Endothelial cell of umbilical vein (primary cell): ENCODE results near the gene IGFL3. TPM values are rescaled to one million over a fixed set of nuclear protein-coding genes. Genes with fewer than 3 reads are reported as not detected.

ENCODE experiments used
- BruUV-seq: library from RNA; stranded (reverse); fragments of 400-500 nt; replicated peaks from 2 replicates; lab custom pipeline; 2021; lab: Mats Ljungman, UMichigan
- CTCF ChIA-PET: fragments of 300-600, 350-600 bp; sonication (Branson Sonifier 250); formaldehyde crosslinking; loops from one replicate; lab custom pipeline; 2021; ENCODE audit warnings: antibody characterized with exemption, inconsistent platforms; lab: Charles Lee
- POLR2A ChIA-PET: fragments of 300-600, 350-600 bp; sonication (Branson Sonifier 250); formaldehyde crosslinking; loops from one replicate; lab custom pipeline; 2021; ENCODE audit warnings: antibody characterized with exemption, inconsistent platforms; lab: Charles Lee
- DNase-seq: peaks from one replicate; pipeline ENCODE4 v3.0.0-alpha.2; 2011; ENCODE audit warnings: low read depth, low spot score
- FAIRE-seq: peaks from 2 replicates; lab custom pipeline; 2011; peaks lifted over from hg19 to GRCh38; lab: Jason Lieb, UNC
- H2AFZ ChIP-seq: 2 replicates; pipeline ENCODE4 v1.6.0; 2012; ENCODE audit warnings: low read depth, low read length, control low read depth, inconsistent platforms
- H3K27ac ChIP-seq: 2 replicates; pipeline ENCODE4 v1.5.1; 2011; ENCODE audit warnings: low read depth, mild to moderate bottlenecking, control low read depth, low read length, moderate library complexity; ENCODE audit not compliant: insufficient read depth
- H3K27me3 ChIP-seq, 2 experiments: 2 replicates each; pipeline versions ENCODE4 v1.6.0 to v1.6.1; 2011; ENCODE audit warnings: low read length in 2 of 2, mixed read lengths in 1 of 2; ENCODE audit not compliant: control insufficient read depth in 2 of 2, insufficient read depth in 2 of 2
- H3K36me3 ChIP-seq, 2 experiments: 2 replicates in 1 of 2; 3 replicates in 1 of 2; pipeline ENCODE4 v1.5.1; 2011; ENCODE audit warnings: low read length in 2 of 2, mild to moderate bottlenecking in 1 of 2, moderate library complexity in 1 of 2; ENCODE audit not compliant: control insufficient read depth in 2 of 2, insufficient read depth in 2 of 2; ENCODE audit errors: extremely low read depth in 1 of 2
- H3K4me1 ChIP-seq: 3 replicates; pipeline ENCODE4 v1.5.1; 2011; ENCODE audit warnings: mild to moderate bottlenecking, low read length; ENCODE audit not compliant: control insufficient read depth, insufficient read depth; ENCODE audit errors: extremely low read depth
- H3K4me2 ChIP-seq: 2 replicates; pipeline ENCODE4 v1.6.1; 2011; ENCODE audit warnings: low read length, control low read depth, mixed read lengths; ENCODE audit not compliant: insufficient read depth
- H3K4me3 ChIP-seq, 3 experiments: fragments of 200-600 bp in 1 of 3; sonication (generic), shearing (Covaris generic) in 1 of 3; replicated peaks in 1 of 3; 2 replicates each; pipeline ENCODE4 v1.5.1; 2011 to 2016; ENCODE audit warnings: control low read depth in 3 of 3, low read length in 3 of 3, mild to moderate bottlenecking in 2 of 3, inconsistent platforms in 1 of 3, low read depth in 1 of 3, moderate library complexity in 1 of 3; ENCODE audit not compliant: insufficient read depth in 1 of 3
- H3K79me2 ChIP-seq: 2 replicates; pipeline ENCODE4 v1.6.0; 2012; ENCODE audit warnings: low read length, inconsistent platforms; ENCODE audit not compliant: control insufficient read depth, insufficient read depth
- H3K9ac ChIP-seq: replicated peaks from 2 replicates; pipeline ENCODE3; 2011; ENCODE audit warnings: low read length, control low read depth; ENCODE audit not compliant: insufficient read depth; ENCODE audit errors: extremely low read depth
- H3K9me1 ChIP-seq: replicated peaks from 3 replicates; pipeline ENCODE4 v1.6.0; 2011; ENCODE audit warnings: mild to moderate bottlenecking, low read length; ENCODE audit not compliant: control insufficient read depth, insufficient read depth; ENCODE audit errors: extremely low read depth
- H3K9me3 ChIP-seq: replicated peaks from 2 replicates; pipeline ENCODE4 v1.5.1; 2012; ENCODE audit warnings: low read length, inconsistent platforms; ENCODE audit not compliant: control insufficient read depth, insufficient read depth
- H4K20me1 ChIP-seq: replicated peaks from 2 replicates; pipeline ENCODE3; 2011; ENCODE audit warnings: mild to moderate bottlenecking, low read length; ENCODE audit not compliant: control insufficient read depth, insufficient read depth; ENCODE audit errors: extremely low read depth
- EZH2 ChIP-seq: IDR thresholded peaks from 2 replicates; pipeline ENCODE4 v1.6.1; 2012; ENCODE audit warnings: borderline replicate concordance, low read depth, mild to moderate bottlenecking, moderate library complexity, low read length, inconsistent platforms; ENCODE audit not compliant: severe bottlenecking
- FOS ChIP-seq: IDR thresholded peaks from 2 replicates; pipeline ENCODE4 v1.6.1; 2011; ENCODE audit warnings: mild to moderate bottlenecking, low read length, moderate library complexity, borderline replicate concordance; ENCODE audit not compliant: insufficient read depth
- GATA2 ChIP-seq: IDR thresholded peaks from 2 replicates; pipeline ENCODE4 v1.7.0; 2011; ENCODE audit warnings: low read depth, mild to moderate bottlenecking, moderate library complexity, mixed read lengths, low read length; ENCODE audit not compliant: insufficient read length, insufficient read depth
- JUN ChIP-seq: IDR thresholded peaks from 2 replicates; pipeline ENCODE4 v1.6.1; 2011; ENCODE audit warnings: borderline replicate concordance, low read depth; ENCODE audit not compliant: insufficient read length, insufficient read depth
- MYC ChIP-seq: IDR thresholded peaks from one replicate; pipeline ENCODE4 v1.6.1; 2011; ENCODE audit warnings: mild to moderate bottlenecking, low read depth, low read length
- POLR2A ChIP-seq: IDR thresholded peaks from 2 replicates; pipeline ENCODE4 v1.6.1; 2012; ENCODE audit warnings: low read depth, mild to moderate bottlenecking, control low read depth, low read length
- POLR2AphosphoS5 ChIP-seq: IDR thresholded peaks from 2 replicates; pipeline ENCODE4 v1.6.1; 2012; ENCODE audit warnings: low read depth, mild to moderate bottlenecking, control low read depth, low read length, moderate library complexity; ENCODE audit not compliant: insufficient read depth
- dilution Hi-C: fragments of 300-500 bp; cut with MboI; formaldehyde crosslinking; loops from one replicate; pipeline ENCODE4 v1.15.0; 2019; ENCODE audit warnings: low sequenced_read_pairs; ENCODE audit not compliant: extremely low pct_ligation_motif_present
- intact Hi-C: fragments of 100-400 bp; cut with micrococcal nuclease; formaldehyde crosslinking; loops from one replicate; pipeline ENCODE4 v1.10.0; 2022
- polyA plus RNA-seq, 4 experiments: library from polyadenylated mRNA; depleted of rRNA in 3 of 4; stranded (reverse) in 3 of 4; unstranded in 1 of 4; fragments of >200 nt; gene quantifications; 2 replicates each; pipeline versions ENCODE4 v1.2.1 to v1.2.3, GENCODE V29; 2011 to 2012; ENCODE audit warnings: missing spikeins in 1 of 4
- total RNA-seq: library from RNA; stranded (reverse); gene quantifications from 2 replicates; pipeline ENCODE4 v1.2.3, GENCODE V29; 2021
- TF ChIP-seq, protein P1 (sequence below): IDR thresholded peaks from 2 replicates; pipeline ENCODE4 v1.6.1; 2011; ENCODE audit not compliant: insufficient read depth, insufficient read length
- TF ChIP-seq, protein P2 (sequence below), 2 donors: IDR thresholded peaks; 1 replicate in 1 of 2; 2 replicates in 1 of 2; pipeline ENCODE4 v1.5.1; 2011; ENCODE audit warnings: low read length in 2 of 2, mild to moderate bottlenecking in 2 of 2, moderate library complexity in 2 of 2, control low read depth in 1 of 2, inconsistent platforms in 1 of 2, low read depth in 1 of 2; ENCODE audit not compliant: insufficient read depth in 1 of 2; ENCODE audit errors: extremely low read depth in 1 of 2

IGFL3 gene
- total and polyA plus RNA-seq, 2 donors (not counting 3 experiments of a cell fraction or from before 2014, with no cell fraction given): not detected

DNA sequence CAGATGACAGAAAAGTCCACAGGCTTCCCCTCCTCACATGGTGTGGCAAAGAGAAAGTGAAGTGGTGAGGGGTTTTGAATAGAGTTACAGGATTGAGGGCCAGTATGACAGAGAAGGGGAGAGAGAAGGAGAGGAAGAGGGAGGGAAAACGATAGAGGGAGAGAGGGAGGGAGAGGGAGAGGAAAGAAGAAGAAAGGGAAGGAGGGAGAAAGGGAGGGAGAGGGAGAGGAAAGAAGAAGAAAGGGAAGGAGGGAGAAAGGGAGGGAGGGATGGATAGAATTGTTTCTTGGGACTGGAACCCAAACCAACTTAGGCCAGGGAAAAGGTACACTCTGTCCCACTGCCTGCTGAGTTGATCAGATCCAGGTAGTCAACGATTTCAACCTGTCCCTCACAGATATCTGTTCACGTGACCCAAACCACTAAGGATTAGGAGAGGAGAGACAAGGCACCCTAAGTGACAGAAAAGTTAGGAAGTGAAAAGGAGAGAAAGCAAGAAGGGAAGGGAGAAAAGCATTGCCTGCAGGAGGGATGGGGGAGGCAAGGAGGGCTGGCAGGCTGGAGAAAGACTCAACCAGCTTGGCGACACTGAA lies 8.1 kb upstream of the IGFL3 start:
- dilution Hi-C loops (no loop called here), intact Hi-C loops (loop anchor here (1.0 kb wide), 1 partner anchor 10 kb away; no protein-coding TSS in a partner anchor)
- Histone ChIP-seq H3K9me1 (no peaks in the 10 kb centered on the region), H3K4me3 (peak overlapping the region in 1 of 3 experiments; percentile 19), H3K4me2 (peak overlapping the region; percentile 77), H3K4me1 (peaks cover 21% of the 10 kb centered on the region), H3K36me3 (no peaks in the 10 kb centered on the region), H2AFZ (peak overlapping the region; percentile 72), H3K79me2 (no peaks in the 10 kb centered on the region), H3K27ac (peak overlapping the region; percentile 79), H3K27me3 (peaks cover 3 to 34% of the 10 kb centered on the region in 2 experiments), H4K20me1 (no peaks in the 10 kb centered on the region), H3K9ac (peak overlapping the region; percentile 69), H3K9me3 (no peaks in the 10 kb centered on the region)
- FAIRE-seq (no peak), DNase-seq (no peak)
- ChIA-PET CTCF (interaction anchor here (1.5 kb wide), 3 partner anchors 50 to 104 kb away, joined by 3 to 6 read pairs (median 4); no protein-coding TSS in a partner anchor), POLR2A (no interaction called here)
- TSS peak; percentile 69 for BruUV-seq
- TF ChIP-seq FOS (no peak), JUN (no peak), POLR2AphosphoS5 (no peak), EZH2 (no peak), GATA2 (no peak), MYC (no peak), POLR2A (no peak)
- TF ChIP-seq, protein P1, sequence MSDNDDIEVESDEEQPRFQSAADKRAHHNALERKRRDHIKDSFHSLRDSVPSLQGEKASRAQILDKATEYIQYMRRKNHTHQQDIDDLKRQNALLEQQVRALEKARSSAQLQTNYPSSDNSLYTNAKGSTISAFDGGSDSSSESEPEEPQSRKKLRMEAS: no peak
- TF ChIP-seq, protein P2, sequence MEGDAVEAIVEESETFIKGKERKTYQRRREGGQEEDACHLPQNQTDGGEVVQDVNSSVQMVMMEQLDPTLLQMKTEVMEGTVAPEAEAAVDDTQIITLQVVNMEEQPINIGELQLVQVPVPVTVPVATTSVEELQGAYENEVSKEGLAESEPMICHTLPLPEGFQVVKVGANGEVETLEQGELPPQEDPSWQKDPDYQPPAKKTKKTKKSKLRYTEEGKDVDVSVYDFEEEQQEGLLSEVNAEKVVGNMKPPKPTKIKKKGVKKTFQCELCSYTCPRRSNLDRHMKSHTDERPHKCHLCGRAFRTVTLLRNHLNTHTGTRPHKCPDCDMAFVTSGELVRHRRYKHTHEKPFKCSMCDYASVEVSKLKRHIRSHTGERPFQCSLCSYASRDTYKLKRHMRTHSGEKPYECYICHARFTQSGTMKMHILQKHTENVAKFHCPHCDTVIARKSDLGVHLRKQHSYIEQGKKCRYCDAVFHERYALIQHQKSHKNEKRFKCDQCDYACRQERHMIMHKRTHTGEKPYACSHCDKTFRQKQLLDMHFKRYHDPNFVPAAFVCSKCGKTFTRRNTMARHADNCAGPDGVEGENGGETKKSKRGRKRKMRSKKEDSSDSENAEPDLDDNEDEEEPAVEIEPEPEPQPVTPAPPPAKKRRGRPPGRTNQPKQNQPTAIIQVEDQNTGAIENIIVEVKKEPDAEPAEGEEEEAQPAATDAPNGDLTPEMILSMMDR (IDR thresholded peaks at IDR 0.05; ENCODE audit: extremely low read depth in 1 of 2, insufficient read depth in 1 of 2, low read depth in 1 of 2, low read length in 2 of 2): no peak
